ENCODE measurements around the gene ITGA1.

- TF ChIP-seq CTCF (IDR thresholded peaks at IDR 0.05 in 4 of 5, conservative IDR thresholded peaks at IDR 0.05 in 1 of 5) = no peak
- TF ChIP-seq POLR2A (IDR thresholded peaks at IDR 0.05) = no peak
These were observed 22.2 kb downstream of the ITGA1 start for GRCh38 chr5:52809884-52810283.
